HEK293T (cell line): ENCODE measurements around the gene LCMT1.

Source experiments
- BHLHE40 ChIP-seq: fragments of 450-650 bp; IDR thresholded peaks from 2 replicates; pipeline ENCODE4 v1.6.1; 2016; ENCODE audit warnings: mild to moderate bottlenecking, moderate library complexity, borderline replicate concordance
- SP1 ChIP-seq: fragments of 450-650 bp; IDR thresholded peaks from 2 replicates; pipeline ENCODE4 v1.6.1; 2017
- ZNF384 ChIP-seq: fragments of 450-650 bp; IDR thresholded peaks from 2 replicates; pipeline ENCODE4 v1.6.1; 2016
- TF ChIP-seq, protein P1 (sequence below): fragments of 450-650 bp; IDR thresholded peaks from 2 replicates; pipeline ENCODE4 v1.6.1; 2016

DNA sequence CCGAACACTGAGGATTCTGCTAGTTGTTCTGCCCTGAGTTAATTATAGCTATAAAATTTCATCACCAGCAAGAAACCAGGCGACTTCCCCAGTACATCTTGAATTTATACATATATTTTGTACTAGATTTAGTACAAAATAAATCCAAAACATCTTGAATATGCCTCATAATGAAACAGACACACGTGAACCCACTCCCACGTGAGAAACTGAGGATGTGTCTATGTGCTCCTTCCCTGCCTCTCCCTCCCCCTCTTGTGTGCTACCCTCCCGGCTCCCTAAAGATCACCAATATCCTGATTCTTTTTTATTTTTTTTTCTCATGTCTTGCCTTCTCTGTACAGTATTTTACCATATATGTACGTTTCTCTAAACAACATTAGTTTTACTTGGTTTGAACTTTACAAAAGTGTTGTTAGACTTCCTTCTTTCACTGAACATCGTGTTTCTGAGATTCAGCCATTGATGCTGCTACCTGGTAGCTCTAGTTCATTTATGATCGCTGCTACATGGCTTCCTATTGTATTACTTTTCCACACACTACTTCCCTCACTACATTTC lies 1.1 kb upstream of the LCMT1 start:
- no peak for TF ChIP-seq SP1
- no peak for TF ChIP-seq BHLHE40
- TF ChIP-seq, protein P1, sequence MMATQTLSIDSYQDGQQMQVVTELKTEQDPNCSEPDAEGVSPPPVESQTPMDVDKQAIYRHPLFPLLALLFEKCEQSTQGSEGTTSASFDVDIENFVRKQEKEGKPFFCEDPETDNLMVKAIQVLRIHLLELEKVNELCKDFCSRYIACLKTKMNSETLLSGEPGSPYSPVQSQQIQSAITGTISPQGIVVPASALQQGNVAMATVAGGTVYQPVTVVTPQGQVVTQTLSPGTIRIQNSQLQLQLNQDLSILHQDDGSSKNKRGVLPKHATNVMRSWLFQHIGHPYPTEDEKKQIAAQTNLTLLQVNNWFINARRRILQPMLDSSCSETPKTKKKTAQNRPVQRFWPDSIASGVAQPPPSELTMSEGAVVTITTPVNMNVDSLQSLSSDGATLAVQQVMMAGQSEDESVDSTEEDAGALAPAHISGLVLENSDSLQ, result no peak
- TF ChIP-seq ZNF384, result no peak
